HepG2 (cell line): ENCODE results near the gene NFATC4. TPM values are rescaled to one million over a fixed set of nuclear protein-coding genes. Genes with fewer than 3 reads are reported as not detected.

Experiments used
- ARID5B ChIP-seq: IDR thresholded peaks from 2 replicates; pipeline ENCODE4 v1.4.0; 2020; ENCODE audit warnings: mild to moderate bottlenecking, missing genetic modification reagents
- BRF2 ChIP-seq: sonication (generic); formaldehyde crosslinking; IDR thresholded peaks from 2 replicates; pipeline ENCODE4 v1.8.1; 2022; ENCODE audit warnings: mild to moderate bottlenecking, missing genetic modification reagents
- FOXA3 ChIP-seq: IDR thresholded peaks from 2 replicates; pipeline ENCODE4 v1.6.1; 2016; ENCODE audit warnings: missing genetic modification reagents, missing compliant biosample characterization
- IRX3 ChIP-seq: sonication (generic); formaldehyde crosslinking; IDR thresholded peaks from 2 replicates; pipeline ENCODE4 v1.8.1; 2023; ENCODE audit warnings: mild to moderate bottlenecking, low read depth, missing genetic modification reagents, borderline replicate concordance
- MYNN ChIP-seq: sonication (generic); formaldehyde crosslinking; IDR thresholded peaks from 2 replicates; pipeline ENCODE4 v1.4.0; 2020; ENCODE audit warnings: mild to moderate bottlenecking, low read depth, missing genetic modification reagents
- PRMT3 ChIP-seq: sonication (generic); formaldehyde crosslinking; IDR thresholded peaks from 2 replicates; pipeline ENCODE4 v1.8.1; 2022; ENCODE audit warnings: low read depth, mild to moderate bottlenecking, moderate library complexity, missing genetic modification reagents, borderline replicate concordance
- RCOR2 ChIP-seq: IDR thresholded peaks from 2 replicates; pipeline ENCODE4 v1.6.1; 2016; ENCODE audit warnings: missing biosample characterization, missing genetic modification reagents
- SALL1 ChIP-seq: sonication (generic); formaldehyde crosslinking; IDR thresholded peaks from 2 replicates; pipeline ENCODE4 v1.8.0; 2022; ENCODE audit warnings: mild to moderate bottlenecking, missing genetic modification reagents
- SETDB1 ChIP-seq: sonication (generic); formaldehyde crosslinking; IDR thresholded peaks from 2 replicates; pipeline ENCODE4 v1.5.1; 2020; ENCODE audit warnings: missing genetic modification reagents, mild to moderate bottlenecking, borderline replicate concordance
- SMAD3 ChIP-seq: sonication (generic); formaldehyde crosslinking; IDR thresholded peaks from 2 replicates; pipeline ENCODE4 v1.4.0; 2020; ENCODE audit warnings: missing genetic modification reagents
- SMARCC2 ChIP-seq: fragments of 450-650 bp; IDR thresholded peaks from 2 replicates; pipeline ENCODE4 v1.6.1; 2017; ENCODE audit warnings: antibody characterized with exemption, mild to moderate bottlenecking
- SPEN ChIP-seq: sonication (generic); formaldehyde crosslinking; IDR thresholded peaks from 2 replicates; pipeline ENCODE4 v1.5.1; 2020; ENCODE audit warnings: low read depth, mild to moderate bottlenecking, missing genetic modification reagents
- STAG1 ChIP-seq: sonication (generic); formaldehyde crosslinking; IDR thresholded peaks from 2 replicates; pipeline ENCODE4 v1.4.0; 2020; ENCODE audit warnings: missing genetic modification reagents
- TBP ChIP-seq: sonication (generic); formaldehyde crosslinking; IDR thresholded peaks from 2 replicates; pipeline ENCODE4 v1.5.0; 2020; ENCODE audit warnings: missing genetic modification reagents
- ZC3H13 ChIP-seq: sonication (generic); formaldehyde crosslinking; IDR thresholded peaks from 2 replicates; pipeline ENCODE4 v1.8.1; 2023; ENCODE audit warnings: mild to moderate bottlenecking, missing genetic modification reagents, moderate library complexity
- ZFAT ChIP-seq: sonication (generic); formaldehyde crosslinking; conservative IDR thresholded peaks from 2 replicates; pipeline ENCODE4 v1.8.1; 2023; ENCODE audit warnings: missing genetic modification reagents, inconsistent platforms
- ZKSCAN5 ChIP-seq: sonication (generic); formaldehyde crosslinking; IDR thresholded peaks from 2 replicates; pipeline ENCODE4 v1.5.1; 2020; ENCODE audit warnings: mild to moderate bottlenecking, missing genetic modification reagents
- ZNF263 ChIP-seq: sonication (generic); formaldehyde crosslinking; IDR thresholded peaks from 2 replicates; pipeline ENCODE4 v1.4.0; 2020; ENCODE audit warnings: missing genetic modification reagents
- ZNF512B ChIP-seq: sonication (generic); formaldehyde crosslinking; IDR thresholded peaks from 2 replicates; pipeline ENCODE4 v1.5.1; 2020; ENCODE audit warnings: missing genetic modification reagents, mild to moderate bottlenecking, borderline replicate concordance
- ZNF530 ChIP-seq: sonication (generic); formaldehyde crosslinking; IDR thresholded peaks from 2 replicates; pipeline ENCODE4 v1.5.0; 2020; ENCODE audit warnings: low read depth, mild to moderate bottlenecking, missing genetic modification reagents
- ZNF75D ChIP-seq: sonication (generic); formaldehyde crosslinking; IDR thresholded peaks from 2 replicates; pipeline ENCODE4 v1.8.1; 2023; ENCODE audit warnings: missing genetic modification reagents, mild to moderate bottlenecking, borderline replicate concordance
- ZNF83 ChIP-seq: sonication (generic); formaldehyde crosslinking; IDR thresholded peaks from 2 replicates; pipeline ENCODE4 v1.4.0; 2020; ENCODE audit warnings: missing genetic modification reagents, mild to moderate bottlenecking, borderline replicate concordance
- ZNF839 ChIP-seq: sonication (generic); formaldehyde crosslinking; IDR thresholded peaks from 2 replicates; pipeline ENCODE4 v1.4.0; 2020; ENCODE audit warnings: missing genetic modification reagents, mild to moderate bottlenecking, borderline replicate concordance
- polyA plus RNA-seq, 8 experiments: library from polyadenylated mRNA; depleted of rRNA in 3 of 8; stranded (reverse) in 7 of 8; unstranded in 1 of 8; fragments of >200 nt; fragmentation: Illumina TruSeq in 4 of 8; extraction: Trizol in 4 of 8; gene quantifications; 2 replicates each; pipeline versions ENCODE4 v1.2.1 to v1.2.3, GENCODE V29; 2011 to 2016; ENCODE audit warnings: low read depth in 4 of 8, missing spikeins in 1 of 8, mixed read lengths in 1 of 8; ENCODE audit not compliant: insufficient read depth in 1 of 8
- total RNA-seq, 5 experiments: library from RNA; depleted of rRNA; stranded (reverse); fragments of >200 nt; fragmentation: Illumina TruSeq; extraction: Trizol; gene quantifications; 2 replicates each; pipeline ENCODE4 v1.2.3, GENCODE V29; 2016; ENCODE audit warnings: low read depth in 1 of 5

Gene NFATC4
- total and polyA plus RNA-seq, 2 of the 13 experiments (the other 11 are each of a cell fraction or from before 2014, with no cell fraction given): 0.04 to 0.15 TPM

- TF ChIP-seq RCOR2 (no peak), ARID5B (peak; percentile 59), ZKSCAN5 (CRISPR knock-in tag) (no peak), ZNF839 (CRISPR knock-in tag) (peak; percentile 96; the same call in 1 of the 2 replicates), ZNF263 (CRISPR knock-in tag) (peak; percentile 45; the same call in 1 of the 2 replicates), SMAD3 (CRISPR knock-in tag) (peak; percentile 86; the same call in 1 of the 2 replicates), TBP (no peak), SALL1 (CRISPR knock-in tag) (peak; percentile 80), ZNF530 (CRISPR knock-in tag) (peak; percentile 92; the same call in 1 of the 2 replicates), SMARCC2 (no peak), PRMT3 (CRISPR knock-in tag) (no peak; the same call in 1 of the 2 replicates), FOXA3 (peak; percentile 57; the same call in 1 of the 2 replicates), SETDB1 (CRISPR knock-in tag) (no peak), BRF2 (no peak), ZNF83 (CRISPR knock-in tag) (no peak; the same call in 1 of the 2 replicates), IRX3 (CRISPR knock-in tag) (peak; percentile 93; the same call in 1 of the 2 replicates), ZFAT (no peak), ZC3H13 (peak; percentile 98), MYNN (CRISPR knock-in tag) (no peak; the same call in none of the 2 replicates), ZNF512B (CRISPR knock-in tag) (peak; percentile 93; the same call in 1 of the 2 replicates), SPEN (CRISPR knock-in tag) (peak; percentile 89), ZNF75D (CRISPR knock-in tag) (no peak; the same call in 1 of the 2 replicates), STAG1 (CRISPR knock-in tag) (peak; percentile 77)
These were observed 35.6 kb upstream of the NFATC4 start (continued) for GRCh38 chr14:24332268-24332993.
